K562 (cell line): ENCODE data around the gene DUSP21. TPM values are rescaled to one million over a fixed set of nuclear protein-coding genes. Genes with fewer than 3 reads are reported as not detected.
A peak's percentile ranks its signal among the peaks of the same experiment; 100 is the strongest.

ENCODE experiments used
- FOS ChIP-seq: IDR thresholded peaks from 3 replicates; pipeline ENCODE4 v1.6.1; 2011; ENCODE audit not compliant: insufficient read length; ENCODE audit errors: extremely low read depth
- GABPA ChIP-seq: fragments of 200-800 bp; sonication (Bioruptor generic); conservative IDR thresholded peaks from 2 replicates; pipeline ENCODE4 v1.6.1; 2016; ENCODE audit warnings: low read depth, missing genetic modification characterization, missing compliant biosample characterization
- GMEB1 ChIP-seq: fragments of 250-450 bp; sonication (Bioruptor Pico); IDR thresholded peaks from 2 replicates; pipeline ENCODE4 v1.4.0; 2020; ENCODE audit warnings: mild to moderate bottlenecking
- GTF2E2 ChIP-seq: fragments of 200-800 bp; sonication (Bioruptor generic); IDR thresholded peaks from 2 replicates; pipeline ENCODE4 v1.6.1; 2016; ENCODE audit warnings: missing genetic modification characterization, missing compliant biosample characterization
- JUND ChIP-seq, 2 experiments: IDR thresholded peaks; 2 replicates in 1 of 2; 3 replicates in 1 of 2; pipeline ENCODE4 v1.6.1; 2011; ENCODE audit warnings: borderline replicate concordance in 2 of 2, low read depth in 2 of 2, low read length in 2 of 2, improper control_type of control experiment in 1 of 2, missing biosample characterization in 1 of 2, missing genetic modification characterization in 1 of 2, missing genetic modification reagents in 1 of 2
- MNT ChIP-seq, 2 experiments: fragments of 450-650 bp; conservative IDR thresholded peaks; 2 replicates each; pipeline ENCODE4 v1.6.1; 2017; ENCODE audit warnings: mild to moderate bottlenecking in 2 of 2, moderate library complexity in 2 of 2
- RBM14 ChIP-seq: fragments of 200-400 bp; formaldehyde crosslinking; IDR thresholded peaks from 2 replicates; pipeline ENCODE4 v1.6.1; 2018; ENCODE audit warnings: low read depth, mild to moderate bottlenecking, low read length, moderate library complexity, borderline replicate concordance; ENCODE audit not compliant: insufficient read depth
- SUPT5H ChIP-seq: fragments of 450-650 bp; IDR thresholded peaks from 2 replicates; pipeline ENCODE4 v1.6.1; 2016
- TAF1 ChIP-seq: IDR thresholded peaks from 2 replicates; pipeline ENCODE4 v1.6.1; 2011; ENCODE audit warnings: mild to moderate bottlenecking, low read length, moderate library complexity; ENCODE audit not compliant: insufficient read depth, control insufficient read depth, severe bottlenecking; ENCODE audit errors: extremely low read depth
- TOE1 ChIP-seq, 2 experiments: fragments of 450-650 bp in 1 of 2; sonication (generic) in 1 of 2; formaldehyde crosslinking in 1 of 2; IDR thresholded peaks; 2 replicates each; pipeline versions ENCODE4 v1.7.1 to v1.8.0; 2016 to 2022; ENCODE audit warnings: borderline replicate concordance in 2 of 2, mild to moderate bottlenecking in 2 of 2, antibody characterized with exemption in 1 of 2, inconsistent platforms in 1 of 2, low read depth in 1 of 2, missing genetic modification reagents in 1 of 2, moderate library complexity in 1 of 2
- ZNF512 ChIP-seq: IDR thresholded peaks from 2 replicates; pipeline ENCODE4 v1.6.1; 2016; ENCODE audit warnings: missing genetic modification characterization, missing compliant biosample characterization
- polyA plus RNA-seq, 8 experiments: library from polyadenylated mRNA; depleted of rRNA in 4 of 8; stranded (reverse) in 5 of 8; unstranded in 3 of 8; fragments of >200 nt; fragmentation: Nextera tagmentation in 2 of 8; fragmentation: Illumina TruSeq in 1 of 8; extraction: Ambion mirVana in 2 of 8; extraction: Trizol in 1 of 8; gene quantifications; 2 replicates each; pipeline versions ENCODE4 v1.2.1 to v1.2.3, GENCODE V29; 2011 to 2014; ENCODE audit warnings: inconsistent platforms in 1 of 8, missing spikeins in 1 of 8
- total RNA-seq, 7 experiments: library from RNA; depleted of rRNA in 6 of 7; stranded (reverse); fragments of >200 nt in 6 of 7; fragmentation: Illumina TruSeq in 2 of 7; extraction: Trizol in 2 of 7; gene quantifications; 2 replicates each; pipeline versions ENCODE4 v1.2.1 to v1.2.3, GENCODE V29; 2011 to 2021; ENCODE audit warnings: low replicate concordance in 1 of 7

The DUSP21 gene
- total and polyA plus RNA-seq, 9 of the 15 experiments (the other 6 are each of a cell fraction or from before 2014, with no cell fraction given), result 0.14 to 2.5 (median 1.3) TPM

DNA sequence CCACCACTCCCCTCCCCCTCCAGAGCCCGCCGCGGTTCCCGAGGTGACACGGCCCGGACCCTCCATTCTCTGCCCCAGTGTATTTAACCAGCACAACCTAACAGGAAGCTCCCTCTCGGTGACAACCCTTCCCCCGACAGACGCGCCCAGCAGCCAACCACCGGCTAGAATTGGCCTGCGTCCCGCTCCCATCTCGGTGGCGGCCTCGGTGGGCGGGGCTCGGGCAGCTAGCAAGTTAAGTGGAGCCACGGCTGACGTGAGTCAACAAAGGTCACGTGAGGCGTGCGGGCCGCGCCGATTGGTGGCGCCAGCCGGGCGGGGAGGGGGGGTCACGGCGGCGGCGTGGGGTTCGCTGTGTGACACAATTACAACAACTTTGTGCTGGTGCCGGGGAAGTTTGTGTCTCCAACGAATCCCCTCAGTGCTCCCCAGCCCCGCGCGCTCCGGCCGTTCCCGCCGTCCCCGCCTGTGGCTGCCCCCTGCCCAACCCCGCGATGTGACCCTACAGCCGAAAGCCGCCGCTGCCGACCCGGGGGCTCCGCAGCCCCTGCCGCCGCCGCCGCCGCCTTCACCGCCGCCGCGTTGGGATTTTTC lies 29.1 kb downstream of the DUSP21 start, which contains the start of gene KDM6A (continued):
- TF ChIP-seq JUND (IDR thresholded peaks at IDR 0.05; ENCODE audit: borderline replicate concordance, low read depth, low read length) (no peak; the same call in 1 of the 2 replicates), JUND (tag; IDR thresholded peaks at IDR 0.05; ENCODE audit: borderline replicate concordance, low read depth, low read length) (peak; percentile 31; the same call in 1 of the 3 replicates), GABPA (peak; percentile 86), RBM14 (no peak), TOE1 (IDR thresholded peaks at IDR 0.05; ENCODE audit: borderline replicate concordance) (peak; percentile 97), TOE1 (CRISPR knock-in tag; IDR thresholded peaks at IDR 0.05; ENCODE audit: borderline replicate concordance, low read depth) (no peak), MNT (conservative IDR thresholded peaks at IDR 0.05) (peak; percentile 85 to 92), GTF2E2 (peak; percentile 80; the same call in 1 of the 2 replicates), FOS (peak; percentile 61), GMEB1 (peak; percentile 78), ZNF512 (tag) (no peak), SUPT5H (0 out of 2 replicates have a peak, but pooled peaks have one; percentile 43), TAF1 (peak; percentile 60)
